ENCODE measurements around the gene VAX1.

The VAX1 gene

GRCh38 chr10:117164592-117165537 lies 26.8 kb upstream of the VAX1 start:
- DNase-seq (ENCODE audit: extremely low read depth in 1 of 2, low read depth in 1 of 2): no peak

- DNase-seq (ENCODE audit: extremely low read depth in 1 of 2, low read depth in 1 of 2): no peak
Measured at GRCh38 chr10:117163954-117164548, 26.0 kb upstream of the VAX1 start.

- DNase-seq (ENCODE audit: extremely low read depth in 1 of 2, low read depth in 1 of 2): no peak
Measured at GRCh38 chr10:117163061-117163953, 25.2 kb upstream of the VAX1 start.

DNA sequence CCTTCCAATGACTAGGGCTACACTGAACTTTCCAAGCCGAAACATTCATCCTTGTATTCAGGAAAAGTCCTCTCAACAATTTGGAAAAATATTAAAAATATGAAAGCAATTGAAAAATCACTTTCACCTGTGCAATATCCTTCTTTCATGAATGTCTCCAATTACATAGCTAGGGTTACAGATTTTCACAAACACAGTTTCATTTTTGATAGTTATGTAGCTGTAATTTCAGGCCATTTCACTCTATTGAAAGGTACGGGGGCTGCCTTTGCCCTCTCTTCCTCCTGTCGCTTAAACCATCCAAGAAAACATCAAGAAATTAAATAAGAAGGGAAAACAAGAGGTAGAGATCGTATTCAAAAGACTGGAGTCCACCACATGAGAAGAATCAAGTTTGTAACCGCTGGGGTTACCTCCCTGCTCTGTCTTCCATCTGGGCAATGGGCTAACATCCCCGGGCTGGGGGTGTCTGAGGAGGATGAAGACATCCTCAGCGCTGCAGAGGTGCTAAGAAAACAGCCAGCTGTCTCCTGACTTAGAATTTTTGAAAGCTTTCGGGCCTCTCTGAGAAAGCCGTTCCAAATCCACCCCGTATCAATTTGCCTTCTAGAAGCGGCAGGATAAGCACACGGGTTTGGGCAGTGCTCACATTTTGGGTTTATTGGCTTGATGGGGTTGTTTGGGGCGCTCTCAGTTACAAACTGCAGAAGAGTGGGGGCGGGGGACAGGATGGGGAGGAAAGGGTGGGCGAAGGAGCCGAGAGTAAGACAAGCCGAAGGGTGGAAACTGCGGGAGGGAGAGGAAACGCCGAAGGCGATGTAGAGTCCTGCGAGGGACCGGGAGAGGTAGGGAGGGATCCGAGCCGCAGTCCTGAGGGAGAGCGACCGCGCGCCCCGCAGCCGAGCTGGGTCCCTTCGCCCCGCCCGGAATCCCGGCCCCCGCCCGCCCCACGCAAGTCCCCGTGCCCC lies 24.3 kb upstream of the VAX1 start:
- no peak for DNase-seq (ENCODE audit: extremely low read depth in 1 of 2, low read depth in 1 of 2)

DNA sequence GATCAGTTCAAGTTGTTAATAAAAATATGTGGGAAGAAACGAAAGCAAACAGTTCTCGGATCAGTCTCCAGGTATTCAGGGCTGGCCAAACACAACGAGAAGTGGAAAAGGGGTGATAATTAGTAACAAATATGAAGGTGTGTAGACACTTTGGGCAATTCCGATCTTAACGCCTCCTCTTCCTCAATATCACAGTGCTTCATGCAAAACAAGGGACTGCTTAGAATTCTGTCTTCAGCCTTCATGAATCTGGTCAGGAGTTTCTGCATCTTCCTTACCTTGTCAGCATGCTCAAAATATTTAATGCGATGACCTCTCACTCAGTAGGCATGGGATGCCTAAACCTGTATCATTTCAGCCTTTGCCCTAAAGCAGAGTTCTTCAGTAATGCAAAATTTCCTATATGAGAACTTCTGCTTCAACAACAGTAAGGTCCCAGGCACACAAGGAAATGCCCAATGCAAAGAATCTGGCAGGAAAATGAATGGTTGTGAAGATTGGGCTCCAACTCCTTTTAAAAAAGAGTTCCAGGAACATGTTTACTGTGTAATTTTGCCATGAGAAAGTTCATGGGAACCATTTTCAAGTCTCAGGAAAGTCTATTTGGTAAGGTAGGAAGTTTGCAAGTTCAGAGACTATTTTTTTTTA lies 23.4 kb upstream of the VAX1 start:
- no peak for DNase-seq (ENCODE audit: extremely low read depth in 1 of 2, low read depth in 1 of 2)

- DNase-seq (ENCODE audit: extremely low read depth in 1 of 2, low read depth in 1 of 2): no peak
Measured at GRCh38 chr10:117160567-117160966, 22.5 kb upstream of the VAX1 start.

GRCh38 chr10:117159390-117159789 lies 21.3 kb upstream of the VAX1 start:
- no peak for DNase-seq (ENCODE audit: extremely low read depth in 1 of 2, low read depth in 1 of 2)

DNA sequence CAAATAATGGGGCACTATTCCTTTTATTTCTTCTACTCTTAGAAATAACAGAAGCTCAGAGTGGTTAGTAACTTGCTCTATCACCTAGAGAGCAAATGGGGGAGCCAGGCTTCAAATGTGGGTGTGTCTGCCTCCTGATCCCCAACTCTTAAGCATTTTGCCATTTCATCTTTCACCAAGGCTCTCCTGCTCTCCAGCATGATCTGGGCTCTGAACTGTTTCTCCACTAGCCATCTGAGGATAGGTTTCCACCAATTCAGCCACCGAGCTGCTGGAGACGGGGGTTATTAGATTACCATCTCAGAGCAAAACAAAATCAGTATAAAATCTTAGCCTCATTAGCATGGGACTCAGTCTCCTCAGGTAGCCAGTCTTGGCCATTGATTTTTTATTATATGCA lies 20.2 kb upstream of the VAX1 start:
- no peak for DNase-seq (ENCODE audit: extremely low read depth in 1 of 2, low read depth in 1 of 2)

DNA sequence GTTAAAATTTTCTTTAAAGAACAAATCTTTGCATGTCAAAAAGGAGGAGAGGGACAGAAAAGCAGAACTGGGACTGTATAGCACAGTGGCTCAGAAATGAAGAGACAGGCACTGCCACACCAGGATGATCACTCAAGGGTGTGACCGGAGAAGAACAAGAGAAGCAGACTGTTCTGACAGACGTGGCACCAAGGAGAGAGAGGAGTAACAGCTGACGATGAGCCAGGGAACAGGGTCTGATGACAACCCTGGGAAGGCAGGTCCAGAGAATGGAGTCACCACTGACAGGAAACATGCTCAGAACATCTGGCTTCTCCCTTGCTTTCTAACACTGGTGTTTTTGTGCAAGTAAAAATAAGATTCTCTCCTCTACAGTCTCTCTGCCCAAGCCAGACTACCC lies 14.6 kb upstream of the VAX1 start:
- DNase-seq (ENCODE audit: extremely low read depth in 1 of 2, low read depth in 1 of 2): no peak

DNA sequence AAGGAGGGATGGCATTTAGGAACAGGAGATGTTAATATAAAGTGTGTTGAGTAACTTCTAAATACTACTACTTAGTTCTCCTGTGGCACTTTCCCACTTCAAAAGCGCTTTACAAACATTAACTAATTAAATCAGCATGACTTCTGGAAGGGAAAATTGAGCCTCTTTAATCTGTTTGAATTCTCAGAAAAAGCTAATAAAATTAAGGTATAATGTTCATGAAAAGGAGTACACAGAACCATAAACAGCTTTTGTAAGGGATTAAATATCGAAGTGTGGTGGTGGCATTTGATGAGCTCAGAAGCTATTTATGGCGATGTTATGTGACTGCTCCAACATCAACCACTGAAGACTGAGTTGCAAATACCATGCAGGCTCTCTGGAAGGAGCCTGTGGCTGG lies 10.2 kb upstream of the VAX1 start:
- no peak for DNase-seq (ENCODE audit: extremely low read depth in 1 of 2, low read depth in 1 of 2)

- no peak for DNase-seq (ENCODE audit: extremely low read depth in 1 of 2, low read depth in 1 of 2)
Measured at GRCh38 chr10:117145019-117145418, 6.9 kb upstream of the VAX1 start.

DNA sequence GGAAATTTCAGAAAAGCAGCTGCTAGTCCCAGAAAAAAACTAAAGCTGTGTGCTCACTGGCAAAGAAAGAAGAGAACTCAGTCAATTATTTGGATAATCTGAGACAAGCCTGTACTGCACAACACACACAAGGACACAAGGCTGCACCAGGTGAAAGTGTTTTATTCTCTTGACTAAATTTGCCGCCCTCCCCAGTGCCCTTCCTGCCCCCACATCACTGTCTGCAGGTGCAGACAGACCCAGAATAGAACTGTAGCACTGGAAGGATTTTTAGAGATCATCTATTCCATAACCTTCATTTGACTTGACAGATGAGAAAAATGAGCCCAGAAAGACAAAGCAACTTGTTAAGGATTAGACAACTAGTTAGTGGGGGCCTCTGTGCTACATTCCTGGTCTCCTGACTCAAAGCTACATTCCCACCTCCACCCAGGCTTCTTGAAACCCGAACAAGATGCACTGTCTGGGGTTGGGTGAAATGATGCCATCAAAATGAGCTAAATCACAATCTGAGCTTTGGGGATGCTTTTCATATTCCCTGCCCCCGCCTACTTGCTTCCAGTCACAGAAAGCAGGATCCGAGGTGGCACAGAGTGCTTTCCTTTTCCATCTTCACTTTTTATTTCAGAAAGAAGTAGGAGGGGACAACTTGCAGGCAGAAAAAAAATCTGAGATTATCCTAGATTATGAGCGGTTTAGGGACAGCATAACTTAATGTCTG lies 5.2 kb upstream of the VAX1 start:
- no peak for DNase-seq (ENCODE audit: extremely low read depth in 1 of 2, low read depth in 1 of 2)

DNA sequence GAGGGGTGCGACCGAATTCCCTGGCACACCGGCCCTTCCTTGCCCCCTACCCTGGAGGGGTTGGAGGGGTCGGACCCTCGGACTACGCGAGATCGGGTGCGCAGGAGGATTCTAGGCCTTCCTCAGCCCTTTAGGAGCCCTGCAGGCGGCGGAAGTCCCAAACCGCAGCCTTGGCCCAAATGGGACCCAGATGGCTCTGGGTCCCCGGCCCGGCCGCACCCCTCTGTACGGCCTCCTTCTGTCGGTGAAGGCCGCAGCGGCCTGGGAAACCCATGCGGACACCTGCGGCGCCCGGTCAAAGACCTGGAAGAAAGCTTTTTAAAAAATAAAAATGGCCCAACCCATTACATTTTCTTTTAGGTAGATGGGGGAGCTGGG lies 2.4 kb upstream of the VAX1 start:
- no peak for DNase-seq (ENCODE audit: extremely low read depth in 1 of 2, low read depth in 1 of 2)

DNA sequence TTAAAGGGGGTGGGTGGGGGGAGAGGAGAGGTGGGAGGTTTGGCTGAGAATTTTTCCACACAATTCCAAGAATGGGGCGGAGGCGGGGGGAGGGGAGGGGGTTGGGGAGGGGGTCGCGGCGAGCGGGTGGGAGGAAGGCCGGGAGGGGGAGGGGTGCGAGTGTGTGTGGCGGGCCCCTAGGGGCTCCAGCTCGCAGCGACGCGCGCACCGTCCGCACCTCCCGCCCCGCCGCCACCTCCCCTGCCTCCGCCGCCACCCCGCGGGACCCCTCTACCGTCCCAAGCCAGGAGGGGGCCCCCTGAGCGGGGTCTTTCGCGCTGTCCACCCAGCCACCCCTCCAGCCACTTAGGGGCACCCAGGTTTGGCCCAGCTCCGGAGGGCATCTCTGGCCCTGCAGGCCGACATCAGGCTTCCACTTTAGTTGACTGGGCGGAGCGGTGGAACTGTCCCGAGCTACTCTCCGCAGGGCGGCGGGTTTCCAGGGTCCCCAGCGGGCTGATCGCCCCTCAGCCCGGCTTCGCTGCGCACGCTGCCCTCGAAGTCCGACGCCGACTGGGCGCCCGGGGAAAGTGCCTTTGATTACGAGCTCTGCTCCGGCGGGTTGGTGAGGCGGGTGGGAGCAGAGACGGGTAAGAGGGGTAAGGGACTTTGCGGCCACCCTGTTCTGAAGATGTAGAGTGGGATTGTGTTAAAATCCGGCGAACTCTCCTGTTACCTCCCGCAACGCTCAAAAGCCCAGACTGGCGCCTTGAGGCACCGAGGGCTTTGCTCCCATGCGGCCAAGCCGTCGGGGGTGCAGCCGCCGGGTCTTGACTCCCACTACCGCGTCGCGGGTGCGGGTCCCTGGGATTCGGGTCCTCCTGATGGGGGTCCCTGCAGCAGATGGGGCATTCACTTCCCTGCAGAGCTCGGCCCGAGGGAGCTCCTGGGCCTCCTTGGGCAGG lies 1.8 kb upstream of the VAX1 start:
- no peak for DNase-seq (ENCODE audit: extremely low read depth in 1 of 2, low read depth in 1 of 2)

DNA sequence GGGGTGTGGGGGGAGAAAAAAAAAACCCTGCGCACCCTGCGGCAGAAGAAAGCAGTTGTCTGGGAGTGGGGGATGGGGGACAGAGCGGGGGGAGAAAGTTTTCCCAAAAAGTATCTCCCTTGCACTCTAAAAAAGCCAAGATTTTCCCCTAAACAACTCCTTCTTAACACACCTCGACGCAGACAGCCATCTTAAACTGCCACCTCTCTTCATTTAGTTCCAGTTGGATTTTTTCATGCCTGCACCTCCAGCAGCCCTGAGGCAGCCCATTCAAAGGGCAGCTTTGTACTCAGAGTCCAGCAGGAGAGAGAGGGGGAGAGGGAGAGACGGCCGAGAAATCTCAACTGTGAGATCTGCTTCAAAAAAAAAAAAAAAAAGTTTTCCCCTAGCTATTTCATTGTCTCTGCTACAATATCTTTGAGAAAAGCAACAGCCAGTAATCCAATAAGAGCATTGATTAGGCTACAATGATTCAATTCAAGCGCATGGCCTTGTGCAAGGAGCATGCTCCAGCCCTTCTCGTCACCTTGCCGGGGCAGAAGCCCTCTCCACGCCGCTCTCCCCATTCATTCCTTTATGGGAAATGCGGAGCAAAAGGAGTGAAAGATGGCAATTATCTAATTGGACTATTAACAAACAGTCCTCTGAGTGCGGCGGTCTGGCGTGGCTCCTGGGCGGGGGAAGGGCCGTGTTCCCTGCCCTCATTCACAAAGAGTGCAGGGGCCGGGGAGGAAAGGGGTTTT lies 939 bp upstream of the VAX1 start:
- DNase-seq (ENCODE audit: extremely low read depth in 1 of 2, low read depth in 1 of 2): no peak

- DNase-seq (ENCODE audit: extremely low read depth in 1 of 2, low read depth in 1 of 2): no peak
Measured at GRCh38 chr10:117137031-117137910, 799 bp downstream of the VAX1 start.

Data from stimulated activated CD8-positive, alpha-beta memory T cell treated with anti-CD3 and anti-CD28 coated beads, Interleukin-7, amount 100 ng/mL, for 48 hours (primary cell).